ENCODE data around the gene MEIS1.

MEIS1 gene

DNA sequence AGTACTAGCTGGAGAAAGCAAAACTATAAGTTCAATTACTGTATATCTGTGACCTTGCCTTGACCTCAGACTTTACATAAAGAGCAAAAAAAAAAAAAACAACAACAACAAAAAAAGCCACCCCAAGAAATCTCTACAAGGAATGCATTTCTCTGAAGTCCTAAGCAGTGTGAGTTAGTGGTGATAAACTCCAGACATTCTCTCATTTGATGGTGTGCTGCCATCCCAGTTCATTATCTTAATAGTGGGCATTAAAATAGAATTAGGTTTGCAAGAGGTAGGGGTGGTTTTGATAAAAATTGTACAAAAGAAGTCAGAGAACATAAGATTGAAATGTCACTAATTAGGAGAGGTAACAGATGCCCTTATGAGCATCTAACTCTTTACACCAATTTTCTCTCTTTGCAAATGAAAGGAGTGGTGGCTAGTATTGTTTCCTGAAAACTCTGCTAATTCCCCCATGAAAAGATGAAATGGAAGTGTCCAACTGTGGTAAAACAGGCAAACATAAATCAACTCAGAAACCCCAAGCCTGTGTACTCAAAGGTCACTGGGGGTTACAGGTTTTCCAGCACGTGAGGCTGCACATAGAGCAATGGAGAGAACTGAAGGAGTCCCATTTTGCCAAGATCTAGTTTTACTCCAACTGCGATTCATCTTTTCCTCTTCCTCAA, 131.9 kb downstream of the MEIS1 start:
- H3K4me3 Mint-ChIP-seq: no peak overlapping the region
- no peak overlapping the region for H3K27ac Mint-ChIP-seq
- peaks cover 5% of the 10 kb centered on the region for H3K4me1 Mint-ChIP-seq (ENCODE audit: low read depth)
- no peaks in the 10 kb centered on the region for H3K9me3 Mint-ChIP-seq
- intact Hi-C loops (cut with micrococcal nuclease): no loop called here
- H3K27me3 Mint-ChIP-seq: peaks cover 1% of the 10 kb centered on the region
- no peaks in the 10 kb centered on the region for H3K36me3 Mint-ChIP-seq (ENCODE audit: low read depth)

DNA sequence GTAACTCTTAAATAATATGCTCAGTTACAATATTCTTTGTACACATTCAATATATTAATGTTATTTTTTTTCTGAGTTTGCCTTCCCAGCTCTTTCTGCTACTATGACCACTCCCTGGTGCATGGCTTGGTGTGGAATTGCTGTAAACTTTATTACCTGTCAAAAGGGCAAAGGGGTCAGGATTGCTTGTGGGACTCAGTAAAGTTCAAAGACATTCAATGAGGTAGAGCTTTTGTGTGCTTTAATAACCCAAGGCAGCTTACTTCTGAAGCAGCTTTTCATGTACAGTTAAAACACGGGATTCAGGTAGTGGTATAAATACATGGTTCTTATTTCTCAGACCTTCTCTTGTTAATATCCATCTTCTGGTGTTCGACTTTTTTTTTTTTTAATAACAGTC, 132.8 kb downstream of the MEIS1 start:
- Mint-ChIP-seq H3K9me3 (no peaks in the 10 kb centered on the region), H3K36me3 (ENCODE audit: low read depth) (no peaks in the 10 kb centered on the region), H3K27ac (no peak overlapping the region), H3K27me3 (peaks cover 3% of the 10 kb centered on the region), H3K4me3 (no peak overlapping the region), H3K4me1 (ENCODE audit: low read depth) (no peaks in the 10 kb centered on the region)
- intact Hi-C loops (cut with micrococcal nuclease): no loop called here

DNA sequence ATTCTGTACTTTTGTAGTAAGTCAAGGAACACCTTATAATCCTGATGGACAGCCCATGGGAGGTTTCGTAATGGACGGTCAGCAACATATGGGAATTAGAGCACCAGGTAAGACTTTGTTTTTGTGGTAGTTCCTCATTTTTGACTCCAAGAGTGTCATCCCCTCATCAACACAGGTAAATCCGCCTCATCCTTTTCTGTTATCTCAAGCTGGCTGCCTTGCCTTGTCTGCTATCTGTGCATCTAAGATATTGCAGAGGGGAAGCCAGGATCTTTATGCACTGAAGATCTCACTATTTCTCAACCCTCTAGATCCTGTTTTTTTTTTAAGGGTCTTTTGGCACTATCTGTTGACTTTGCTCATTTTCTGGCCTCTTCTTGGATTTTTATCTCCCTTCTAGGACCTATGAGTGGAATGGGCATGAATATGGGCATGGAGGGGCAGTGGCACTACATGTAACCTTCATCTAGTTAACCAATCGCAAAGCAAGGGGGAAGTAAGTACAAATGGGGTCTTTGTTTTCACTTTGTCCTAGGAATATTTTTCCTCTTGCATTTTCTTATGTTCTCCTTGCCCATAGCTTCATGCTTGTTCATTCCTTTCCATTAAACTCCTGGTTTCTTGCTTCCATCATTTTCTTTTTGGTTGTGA, 133.8 kb downstream of the MEIS1 start:
- Mint-ChIP-seq H3K36me3 (ENCODE audit: low read depth) (no peaks in the 10 kb centered on the region), H3K9me3 (no peaks in the 10 kb centered on the region), H3K27me3 (peaks cover 9% of the 10 kb centered on the region), H3K4me1 (ENCODE audit: low read depth) (no peaks in the 10 kb centered on the region), H3K4me3 (no peak overlapping the region), H3K27ac (no peak overlapping the region)
- intact Hi-C loops (cut with micrococcal nuclease): no loop called here

DNA sequence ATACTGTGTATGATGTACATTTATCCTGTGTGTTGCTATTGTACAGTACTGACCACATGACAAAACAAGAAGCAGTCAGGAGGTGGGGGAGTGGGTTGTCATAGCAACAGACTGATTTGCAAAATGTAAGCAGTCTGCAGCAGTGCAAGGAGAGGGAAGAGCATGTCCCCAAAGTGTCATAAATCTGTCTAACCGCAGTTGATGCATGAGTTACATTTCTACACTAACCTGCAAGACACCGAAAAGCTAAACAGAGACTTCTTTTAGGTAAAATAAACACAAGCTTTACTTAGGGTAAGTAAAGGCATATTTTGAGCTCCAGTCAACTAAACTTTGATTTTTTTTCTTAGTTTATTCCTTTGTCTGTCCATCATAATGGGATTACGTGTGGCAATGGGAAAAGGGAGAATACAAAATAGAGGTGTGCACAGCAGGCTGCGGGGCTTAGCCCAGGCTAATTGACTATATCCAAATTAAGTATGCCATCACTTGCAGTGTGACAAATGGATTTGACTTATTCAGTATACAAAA, 134.5 kb downstream of the MEIS1 start:
- no peaks in the 10 kb centered on the region for H3K9me3 Mint-ChIP-seq
- intact Hi-C loops (cut with micrococcal nuclease): no loop called here
- no peak overlapping the region for H3K4me3 Mint-ChIP-seq
- peaks cover 13% of the 10 kb centered on the region for H3K27me3 Mint-ChIP-seq
- no peaks in the 10 kb centered on the region for H3K4me1 Mint-ChIP-seq (ENCODE audit: low read depth)
- no peaks in the 10 kb centered on the region for H3K36me3 Mint-ChIP-seq (ENCODE audit: low read depth)
- no peak overlapping the region for H3K27ac Mint-ChIP-seq

DNA sequence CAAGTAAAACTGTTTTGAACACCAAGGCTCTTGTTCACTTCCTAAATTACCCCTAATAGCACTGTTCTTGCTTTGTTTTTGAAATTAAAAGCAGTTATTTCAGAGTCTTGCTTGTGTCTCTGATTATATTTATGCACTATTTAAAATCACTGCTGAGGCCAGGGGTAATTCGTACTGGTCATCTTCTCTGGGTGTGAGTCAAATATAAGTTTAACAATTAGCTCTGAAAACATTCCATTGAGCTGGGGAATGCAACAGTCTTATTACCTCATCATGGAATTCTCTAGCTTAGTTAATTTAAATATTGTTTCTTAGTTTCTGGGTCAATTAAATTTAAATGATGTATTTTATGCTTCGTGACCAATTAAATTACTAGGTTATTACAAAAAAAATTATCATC, 135.0 kb downstream of the MEIS1 start:
- intact Hi-C loops (cut with micrococcal nuclease): no loop called here
- Mint-ChIP-seq H3K36me3 (ENCODE audit: low read depth) (no peaks in the 10 kb centered on the region), H3K4me1 (ENCODE audit: low read depth) (peaks cover 5% of the 10 kb centered on the region), H3K4me3 (no peak overlapping the region), H3K27ac (no peak overlapping the region), H3K9me3 (no peaks in the 10 kb centered on the region), H3K27me3 (peaks cover 19% of the 10 kb centered on the region)

DNA sequence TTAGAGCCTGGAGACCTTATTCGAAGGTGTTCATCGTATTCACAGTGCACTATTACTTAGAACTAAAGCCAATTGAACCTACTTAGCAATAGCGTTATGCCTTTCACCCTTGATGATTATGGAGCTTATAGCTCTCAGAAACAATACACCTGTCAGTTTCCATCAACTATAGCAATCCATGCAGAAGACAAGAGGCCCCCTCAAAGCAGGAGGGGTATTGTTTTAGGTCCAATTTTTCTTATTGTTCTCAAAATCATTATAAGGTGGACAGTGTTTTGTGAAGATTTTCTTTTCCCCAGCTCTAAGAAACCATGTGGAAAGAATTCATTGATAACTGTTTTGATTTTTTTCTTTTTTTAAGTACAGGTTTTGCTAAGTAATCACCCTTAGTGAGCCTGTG, 135.5 kb downstream of the MEIS1 start:
- Mint-ChIP-seq H3K27ac (no peak overlapping the region), H3K4me3 (no peak overlapping the region), H3K36me3 (ENCODE audit: low read depth) (no peaks in the 10 kb centered on the region), H3K9me3 (no peaks in the 10 kb centered on the region), H3K27me3 (peaks cover 24% of the 10 kb centered on the region), H3K4me1 (ENCODE audit: low read depth) (peaks cover 10% of the 10 kb centered on the region)
- intact Hi-C loops (cut with micrococcal nuclease): no loop called here

DNA sequence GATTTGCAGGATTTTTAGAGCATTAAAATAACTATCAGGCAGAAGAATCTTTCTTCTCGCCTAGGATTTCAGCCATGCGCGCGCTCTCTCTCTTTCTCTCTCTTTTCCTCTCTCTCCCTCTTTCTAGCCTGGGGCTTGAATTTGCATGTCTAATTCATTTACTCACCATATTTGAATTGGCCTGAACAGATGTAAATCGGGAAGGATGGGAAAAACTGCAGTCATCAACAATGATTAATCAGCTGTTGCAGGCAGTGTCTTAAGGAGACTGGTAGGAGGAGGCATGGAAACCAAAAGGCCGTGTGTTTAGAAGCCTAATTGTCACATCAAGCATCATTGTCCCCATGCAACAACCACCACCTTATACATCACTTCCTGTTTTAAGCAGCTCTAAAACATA, 137.0 kb downstream of the MEIS1 start:
- H3K4me3 Mint-ChIP-seq: no peak overlapping the region
- H3K9me3 Mint-ChIP-seq: no peaks in the 10 kb centered on the region
- H3K27ac Mint-ChIP-seq: no peak overlapping the region
- no peaks in the 10 kb centered on the region for H3K36me3 Mint-ChIP-seq (ENCODE audit: low read depth)
- intact Hi-C loops (cut with micrococcal nuclease): no loop called here
- H3K4me1 Mint-ChIP-seq (ENCODE audit: low read depth): peaks cover 23% of the 10 kb centered on the region
- peaks cover 37% of the 10 kb centered on the region for H3K27me3 Mint-ChIP-seq

DNA sequence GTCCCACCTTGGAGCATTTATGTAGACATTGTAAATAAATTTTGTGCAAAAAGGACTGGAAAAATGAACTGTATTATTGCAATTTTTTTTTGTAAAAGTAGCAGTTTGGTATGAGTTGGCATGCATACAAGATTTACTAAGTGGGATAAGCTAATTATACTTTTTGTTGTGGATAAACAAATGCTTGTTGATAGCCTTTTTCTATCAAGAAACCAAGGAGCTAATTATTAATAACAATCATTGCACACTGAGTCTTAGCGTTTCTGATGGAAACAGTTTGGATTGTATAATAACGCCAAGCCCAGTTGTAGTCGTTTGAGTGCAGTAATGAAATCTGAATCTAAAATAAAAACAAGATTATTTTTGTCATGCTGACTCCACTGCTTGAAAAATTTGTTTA, 137.5 kb downstream of the MEIS1 start:
- peaks cover 42% of the 10 kb centered on the region for H3K27me3 Mint-ChIP-seq
- no peaks in the 10 kb centered on the region for H3K9me3 Mint-ChIP-seq
- no peak overlapping the region for H3K4me3 Mint-ChIP-seq
- no peak overlapping the region for H3K27ac Mint-ChIP-seq
- H3K4me1 Mint-ChIP-seq (ENCODE audit: low read depth): peaks cover 28% of the 10 kb centered on the region
- intact Hi-C loops (cut with micrococcal nuclease): no loop called here
- H3K36me3 Mint-ChIP-seq (ENCODE audit: low read depth): no peaks in the 10 kb centered on the region

DNA sequence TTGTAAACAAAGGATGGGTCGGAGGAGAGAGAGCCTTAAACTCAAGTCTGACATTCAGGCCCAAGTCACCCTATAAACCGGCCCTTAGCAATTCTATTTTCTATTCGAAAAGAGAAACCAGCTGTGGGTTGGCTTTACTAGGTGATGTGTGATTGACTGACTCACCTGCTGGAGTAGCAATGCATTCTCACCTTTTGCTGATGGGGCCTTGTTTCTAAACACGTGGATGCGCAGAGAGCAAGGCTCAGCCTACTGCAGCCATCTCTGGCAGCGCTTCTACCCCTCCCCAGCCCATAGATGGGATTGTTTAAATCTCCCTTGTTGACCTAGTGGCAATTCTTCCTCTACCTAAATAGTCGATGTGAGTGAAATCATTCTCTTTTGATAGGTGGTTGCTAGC, 138.5 kb downstream of the MEIS1 start:
- peaks cover 52% of the 10 kb centered on the region for H3K27me3 Mint-ChIP-seq
- H3K36me3 Mint-ChIP-seq (ENCODE audit: low read depth): no peaks in the 10 kb centered on the region
- H3K4me1 Mint-ChIP-seq (ENCODE audit: low read depth): peaks cover 38% of the 10 kb centered on the region
- no peak overlapping the region for H3K4me3 Mint-ChIP-seq
- intact Hi-C loops (cut with micrococcal nuclease): no loop called here
- no peak overlapping the region for H3K27ac Mint-ChIP-seq
- H3K9me3 Mint-ChIP-seq: no peaks in the 10 kb centered on the region

DNA sequence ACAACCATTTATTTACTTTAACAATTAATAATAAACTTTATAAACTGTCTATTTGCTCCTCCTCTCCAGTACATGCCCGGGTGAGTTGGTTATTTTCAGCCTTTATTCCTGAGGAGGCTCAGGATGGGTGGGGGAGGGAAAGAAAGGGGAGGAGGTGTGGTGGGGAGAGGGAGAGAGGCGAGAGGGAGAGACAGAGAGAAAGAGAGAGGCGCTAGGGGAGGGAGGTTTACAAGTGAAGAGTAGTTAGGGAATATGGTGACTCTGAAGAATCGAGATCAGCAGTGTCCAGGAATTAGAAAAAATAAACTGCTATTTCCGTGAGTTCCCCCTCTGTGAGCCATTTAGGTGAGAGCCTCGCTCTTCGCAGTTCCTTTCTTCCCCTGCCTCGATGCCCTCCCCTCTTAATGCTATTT, 138.9 kb downstream of the MEIS1 start:
- Mint-ChIP-seq H3K27me3 (peaks cover 56% of the 10 kb centered on the region), H3K36me3 (ENCODE audit: low read depth) (no peaks in the 10 kb centered on the region), H3K27ac (no peak overlapping the region), H3K9me3 (no peaks in the 10 kb centered on the region), H3K4me3 (no peak overlapping the region), H3K4me1 (ENCODE audit: low read depth) (peaks cover 38% of the 10 kb centered on the region)
- intact Hi-C loops (cut with micrococcal nuclease): no loop called here

DNA sequence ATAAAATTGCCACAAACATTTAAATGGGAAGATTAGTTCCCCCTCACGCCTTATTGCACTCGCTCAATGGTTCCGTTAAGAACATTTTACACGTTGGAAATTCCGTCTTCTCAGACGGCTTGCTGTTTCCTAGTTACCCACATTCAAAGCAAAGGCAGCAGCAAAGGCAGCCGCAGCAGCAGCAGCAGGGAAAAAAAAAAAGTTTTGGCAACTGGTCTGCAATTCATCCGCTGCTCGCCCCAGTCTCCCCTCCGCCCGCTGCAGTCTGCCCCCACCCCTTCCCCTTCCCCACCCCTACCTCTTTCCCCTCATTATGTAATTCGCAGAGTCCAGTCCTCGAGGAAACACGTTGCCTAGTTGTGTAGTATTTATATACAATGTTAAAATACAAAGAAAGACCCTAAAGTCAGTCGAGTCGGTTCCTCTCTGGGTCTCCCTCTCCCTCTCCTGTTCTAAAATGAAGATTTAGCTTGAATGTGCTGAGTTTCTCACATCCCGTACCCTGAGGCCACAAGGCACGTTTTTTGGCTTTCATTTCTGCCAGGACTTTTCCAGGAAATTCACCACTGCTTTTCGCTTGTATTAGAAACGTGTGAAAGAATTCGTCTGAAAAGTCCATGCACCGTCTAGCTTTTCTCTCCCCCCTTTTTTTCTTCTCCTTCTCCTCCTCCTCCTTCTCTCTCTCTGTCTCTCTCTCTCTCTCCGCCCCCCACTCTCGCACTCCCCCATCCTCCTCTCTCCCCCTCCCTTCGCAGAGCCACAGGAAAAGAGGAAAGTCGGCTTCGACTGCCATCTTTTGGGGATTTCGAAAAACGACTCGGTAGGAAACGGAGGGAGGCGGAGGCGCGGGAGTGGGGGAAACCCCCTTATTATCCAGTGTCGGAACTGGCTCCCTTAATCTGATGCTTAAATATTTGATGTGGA, 140.0 kb downstream of the MEIS1 start:
- peaks cover 66% of the 10 kb centered on the region for H3K27me3 Mint-ChIP-seq
- H3K4me3 Mint-ChIP-seq: peak overlapping the region; percentile 75
- H3K4me1 Mint-ChIP-seq (ENCODE audit: low read depth): peaks cover 38% of the 10 kb centered on the region
- intact Hi-C loops (cut with micrococcal nuclease): loop anchor here (5.0 kb wide), 1 partner anchor 138 kb away; the partner anchor contains the start of gene MEIS1
- no peaks in the 10 kb centered on the region for H3K36me3 Mint-ChIP-seq (ENCODE audit: low read depth)
- H3K27ac Mint-ChIP-seq: peak overlapping the region; percentile 22
- no peaks in the 10 kb centered on the region for H3K9me3 Mint-ChIP-seq

DNA sequence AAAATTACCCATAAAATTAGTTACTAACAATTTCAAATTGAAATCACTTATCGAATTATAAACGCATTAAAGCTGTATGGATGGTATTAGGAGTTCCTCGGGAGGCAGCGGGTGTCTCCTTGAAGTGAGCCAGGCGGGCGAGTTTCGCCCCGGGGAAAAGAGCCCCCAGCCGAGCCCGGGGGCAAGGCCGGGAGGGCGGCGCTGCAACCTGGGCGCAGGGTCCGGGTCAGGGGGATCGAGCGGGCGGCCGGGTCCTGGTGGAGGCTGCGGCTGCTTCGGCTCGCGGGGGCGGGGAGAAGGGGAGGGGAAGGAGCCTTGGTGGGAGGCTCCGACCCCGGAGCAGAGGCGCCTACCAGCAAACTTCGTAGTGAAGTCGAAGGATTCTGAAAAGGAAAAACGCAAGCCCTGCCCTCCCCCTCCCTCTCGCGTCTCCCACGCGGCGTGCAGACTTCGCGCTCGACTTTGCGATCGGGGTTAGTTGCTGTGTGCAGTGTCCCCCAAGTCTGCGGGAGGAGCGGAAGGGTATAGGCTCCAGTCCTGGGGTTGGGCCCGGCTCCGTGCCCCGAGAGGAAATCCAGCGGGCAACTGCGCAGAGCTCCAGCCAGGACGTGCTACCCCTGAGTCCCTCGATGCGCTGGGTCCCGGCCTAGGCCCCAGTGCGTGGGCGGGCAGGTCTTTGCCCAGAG, 140.8 kb downstream of the MEIS1 start:
- Mint-ChIP-seq H3K9me3 (no peaks in the 10 kb centered on the region), H3K27me3 (peaks cover 66% of the 10 kb centered on the region), H3K36me3 (ENCODE audit: low read depth) (no peaks in the 10 kb centered on the region), H3K4me3 (peak overlapping the region; percentile 75), H3K4me1 (ENCODE audit: low read depth) (peaks cover 39% of the 10 kb centered on the region), H3K27ac (peak overlapping the region; percentile 22)
- intact Hi-C loops (cut with micrococcal nuclease): loop anchor here (5.0 kb wide), 1 partner anchor 138 kb away; the partner anchor contains the start of gene MEIS1

DNA sequence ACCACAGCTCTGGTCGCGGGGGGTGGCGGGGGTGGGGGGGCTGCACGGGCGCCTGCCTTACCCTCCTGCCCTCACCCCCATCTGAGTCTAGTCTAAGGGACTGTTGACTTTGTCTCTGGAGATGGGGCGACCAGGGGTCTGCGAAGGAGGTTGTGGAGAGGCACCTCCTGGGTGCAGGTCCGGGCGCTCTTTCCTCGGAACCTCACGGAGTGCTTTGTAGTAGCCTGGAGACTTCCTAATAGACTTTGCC, 141.3 kb downstream of the MEIS1 start:
- H3K4me3 Mint-ChIP-seq: peak overlapping the region; percentile 67
- no peaks in the 10 kb centered on the region for H3K9me3 Mint-ChIP-seq
- intact Hi-C loops (cut with micrococcal nuclease): loop anchor here (5.0 kb wide), 1 partner anchor 139 kb away; the partner anchor contains the start of gene MEIS1

More for the DNA sequence above, 141.3 kb downstream of the MEIS1 start:
- no peak overlapping the region for H3K27ac Mint-ChIP-seq
- H3K36me3 Mint-ChIP-seq (ENCODE audit: low read depth): no peaks in the 10 kb centered on the region
- H3K27me3 Mint-ChIP-seq: peaks cover 66% of the 10 kb centered on the region
- H3K4me1 Mint-ChIP-seq (ENCODE audit: low read depth): peaks cover 44% of the 10 kb centered on the region

All from dendritic cell treated with granulocyte-macrophage colony-stimulating factor and Interleukin-4, amounts not matched to agents 40 ng/mL and 50 ng/mL, for 4 days (primary cell).